Caki2 (cell line): ENCODE measurements around the gene GNB2. TPM values are rescaled to one million over a fixed set of nuclear protein-coding genes. Genes with fewer than 3 reads are reported as not detected.
"Not testable (repeated sequence)": the region's sequence is repeated elsewhere in the genome, so short reads cannot be mapped to it uniquely, and the experiment has no call there.

Experiments
- DNase-seq: peaks from one replicate; pipeline ENCODE4 v3.0.0-alpha.2; 2015; ENCODE audit warnings: low read depth
- in situ Hi-C: cut with HindIII; loops from 2 replicates; pipeline ENCODE4 v1.10.0; 2016; ENCODE audit warnings: low sequenced_read_pairs, low pct_unique_long_range_greater_than_20kb, mixed read lengths
- total RNA-seq: library from RNA; depleted of rRNA; stranded (reverse); fragments of >200 nt; shearing (Covaris generic); gene quantifications from 2 replicates; pipeline ENCODE4 v1.2.3, GENCODE V29; 2014; ENCODE audit warnings: low replicate concordance

The GNB2 gene
- total RNA-seq, 1 experiment from 2014 or later = 179 TPM

DNA sequence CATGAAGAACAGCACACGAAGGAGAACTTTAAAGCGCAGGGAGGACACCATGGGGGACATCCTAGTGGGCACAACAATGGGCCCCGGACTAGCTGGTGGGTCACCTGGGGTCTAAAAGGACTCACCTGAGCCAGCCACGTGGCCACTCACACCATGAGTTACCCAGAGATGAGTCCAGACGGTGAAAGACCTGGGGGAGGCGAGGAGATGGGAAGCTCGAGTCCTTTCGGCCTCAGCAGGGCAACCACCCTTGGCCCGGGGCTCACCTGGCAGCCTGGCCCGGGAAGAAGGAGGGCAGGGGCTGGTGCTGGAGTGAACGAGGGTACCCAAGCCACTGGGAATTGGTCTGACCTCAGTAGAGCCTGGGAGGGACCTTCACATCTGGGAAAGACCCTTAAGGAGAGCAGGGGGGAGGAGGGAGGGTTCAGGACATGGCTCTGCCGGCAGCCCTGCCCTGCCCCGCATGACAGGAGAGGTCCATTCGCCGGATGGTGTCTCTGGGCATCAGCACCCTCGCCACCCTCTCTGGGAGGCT, 14.9 kb downstream of the GNB2 start:
- DNase-seq = no peak
- in situ Hi-C loops = no loop called here

DNA sequence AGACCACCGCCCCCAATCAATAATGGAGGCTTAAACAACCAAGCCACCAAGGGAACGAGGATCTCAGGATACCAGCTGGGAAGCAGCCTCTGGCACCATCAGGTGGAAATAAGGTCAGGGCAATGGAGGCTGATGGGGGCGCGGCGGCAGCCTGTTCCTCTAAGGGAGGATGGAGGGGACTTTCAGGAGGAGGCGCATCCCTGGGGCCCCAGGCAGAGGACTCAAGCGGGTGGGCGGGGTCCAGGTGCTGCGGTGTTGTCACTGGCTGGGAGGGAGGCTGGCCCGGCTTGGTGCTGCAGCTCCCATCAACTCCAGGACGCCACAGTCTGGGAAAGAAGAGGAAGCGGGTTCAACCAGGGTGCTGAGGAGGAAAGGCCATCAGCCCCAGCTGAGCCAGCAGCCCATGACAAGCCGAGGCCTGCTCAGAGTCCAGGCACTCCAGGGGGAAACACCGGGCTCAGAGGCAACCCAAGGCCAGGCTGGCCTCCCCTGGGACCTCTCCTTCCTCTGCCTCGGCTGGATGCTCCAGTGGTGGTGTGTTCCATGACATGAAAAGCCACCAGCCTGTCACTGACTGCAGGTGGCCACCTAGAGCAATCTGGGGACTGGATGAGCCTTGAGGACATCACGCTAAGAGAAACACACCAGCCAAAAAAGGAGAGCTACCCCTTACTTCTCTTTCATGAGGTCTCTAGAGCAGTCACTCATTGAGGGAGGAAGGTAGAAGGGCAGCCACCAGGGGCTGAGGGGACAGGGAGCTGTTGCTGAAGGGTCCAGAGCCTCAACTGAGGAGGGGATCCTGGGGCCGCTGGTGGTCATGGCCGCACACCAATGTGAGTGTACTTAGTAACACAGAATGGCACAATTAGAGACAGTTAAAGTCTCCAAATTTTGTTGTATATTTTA, 15.9 kb downstream of the GNB2 start:
- in situ Hi-C loops = no loop called here
- no peak for DNase-seq

DNA sequence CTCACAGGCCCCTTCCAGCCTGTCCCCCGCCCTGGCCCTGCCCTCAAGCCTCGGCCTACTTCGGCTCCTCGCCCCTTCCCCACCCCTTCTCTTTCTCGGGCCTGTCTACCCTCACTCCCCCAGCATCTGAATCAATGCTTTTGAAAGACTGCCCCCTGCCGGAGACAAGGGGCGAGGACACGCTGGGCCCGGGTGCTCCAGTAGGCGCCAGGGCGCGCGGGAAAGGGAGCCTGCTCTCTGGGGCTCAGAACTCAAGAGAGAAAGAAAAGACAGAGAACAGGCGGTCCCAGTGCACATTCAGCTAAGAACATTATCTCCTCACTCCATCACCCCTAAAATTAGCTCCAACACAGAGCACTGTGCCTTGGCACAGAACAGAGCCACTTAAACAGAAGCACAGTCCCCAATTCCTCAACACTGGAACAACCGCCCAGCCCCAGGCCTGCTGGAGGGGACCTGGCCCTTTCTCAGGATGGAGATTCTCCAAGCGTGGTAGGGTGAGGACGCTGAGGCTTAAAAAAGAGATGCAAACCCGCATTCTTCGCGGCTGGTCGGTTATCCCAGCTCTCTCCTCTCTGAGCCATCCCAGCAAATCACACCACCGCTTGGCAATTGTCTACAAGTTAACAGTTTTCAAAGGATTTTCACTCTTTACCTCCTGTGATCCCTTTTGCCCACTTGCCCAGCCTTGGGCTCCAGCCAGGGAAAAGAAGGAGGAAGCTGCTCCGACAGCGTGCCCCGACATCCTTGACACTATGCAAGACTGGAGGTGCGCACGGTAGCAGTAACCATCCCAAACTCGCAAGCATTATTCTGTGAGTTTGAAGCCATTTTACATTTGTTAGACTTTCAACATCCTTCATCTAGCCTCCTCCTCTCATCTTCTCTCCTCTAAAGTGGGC, 18.4 kb downstream of the GNB2 start:
- DNase-seq = peak; percentile 57
- in situ Hi-C loops = no loop called here

DNA sequence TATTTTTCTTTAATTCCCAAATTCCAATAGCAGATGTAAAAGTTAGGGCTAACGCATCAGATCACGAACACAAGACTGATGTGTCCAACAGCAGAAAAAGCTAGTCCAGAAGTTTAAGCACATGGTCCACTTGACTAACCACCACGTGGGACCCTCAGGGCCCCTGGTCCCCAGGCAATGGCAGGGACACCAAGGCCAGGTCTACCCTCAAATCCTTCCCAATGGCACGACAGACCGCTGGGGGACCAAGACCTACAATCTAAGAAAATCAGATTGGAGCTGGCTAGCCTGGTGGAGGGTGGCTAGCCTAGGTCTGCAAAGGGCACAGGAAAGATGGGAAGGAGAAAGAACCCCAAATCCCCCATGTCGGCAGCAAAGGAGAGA, 19.0 kb downstream of the GNB2 start:
- in situ Hi-C loops = no loop called here

DNA sequence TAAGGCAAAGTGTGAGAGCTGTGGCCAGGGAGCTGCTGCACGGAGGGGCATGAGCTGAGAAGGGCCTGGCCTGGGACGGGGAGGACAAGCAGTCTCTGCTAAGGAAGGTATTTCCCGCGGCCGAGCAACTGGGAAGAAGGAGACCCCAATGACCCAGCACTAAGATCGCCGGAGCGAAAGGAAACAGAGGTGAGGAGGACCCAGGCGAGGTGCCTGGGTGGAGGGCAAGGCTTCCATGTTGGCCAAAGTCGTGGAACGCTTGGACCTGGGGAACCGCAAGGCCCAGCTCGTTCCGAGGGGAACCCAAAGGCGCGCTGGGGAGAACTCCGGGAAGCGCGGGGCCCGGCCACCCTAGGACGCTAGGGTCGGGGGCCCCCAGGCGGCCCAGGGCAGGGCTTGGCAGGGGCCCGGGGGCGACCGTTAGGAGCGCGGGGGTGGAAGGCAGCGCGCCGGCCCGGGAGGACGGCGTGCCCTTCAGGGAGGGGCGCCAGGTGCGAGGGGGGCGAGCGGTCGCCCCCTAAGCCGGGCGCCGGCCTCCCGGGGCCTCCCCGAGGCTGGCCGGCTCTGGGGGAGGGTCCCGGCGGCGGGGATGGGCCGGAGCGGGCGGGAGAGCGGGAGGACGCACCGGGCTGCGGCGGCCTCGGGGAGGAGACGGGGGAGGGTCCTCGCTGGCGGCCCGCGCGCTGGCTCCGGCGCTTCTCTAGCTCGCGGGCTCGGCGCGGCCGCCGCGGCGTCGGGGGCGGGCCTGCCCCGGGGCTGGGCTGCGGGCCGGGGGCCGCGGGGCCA, 20.0 kb downstream of the GNB2 start:
- in situ Hi-C loops = no loop called here
- no peak for DNase-seq

More for the DNA sequence above, 19.0 kb downstream of the GNB2 start:
- DNase-seq = no peak

DNA sequence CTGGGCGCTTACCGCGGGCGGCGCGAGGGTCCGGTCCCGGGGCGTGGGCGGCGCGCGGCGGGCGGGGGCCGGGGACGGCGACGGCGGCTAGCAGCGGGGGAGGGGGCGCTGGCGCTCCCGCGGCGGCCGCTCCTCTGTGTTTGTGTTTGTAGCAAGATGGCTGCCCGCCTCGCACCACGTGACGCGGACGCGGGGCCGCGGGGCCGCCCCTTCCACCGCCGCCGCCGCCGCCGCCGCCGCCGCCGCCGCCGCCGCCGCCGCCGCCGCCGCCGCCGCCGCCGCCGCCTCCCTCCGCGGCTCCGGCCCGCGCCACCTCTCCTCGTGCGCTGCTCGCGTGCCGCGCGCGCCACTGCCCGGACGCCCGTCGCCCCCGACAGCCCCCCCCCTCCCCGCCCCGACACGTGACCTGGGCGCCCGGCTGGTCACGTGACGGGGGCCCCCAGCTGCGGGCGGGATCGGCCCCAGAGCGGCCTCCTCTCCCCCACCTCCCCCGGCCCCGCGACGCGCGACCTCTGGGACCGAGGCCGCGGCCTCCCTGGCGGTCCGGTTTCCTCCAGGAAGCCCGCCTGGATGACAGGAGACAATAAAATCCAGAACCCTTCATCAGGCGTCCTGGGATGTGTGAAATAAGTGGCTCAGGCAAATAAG, 20.7 kb downstream of the GNB2 start, which contains the start of gene GIGYF1:
Gene GIGYF1, minus strand, starts transcription at position 153 of the 648 bp plus-strand sequence. CDS start 6,012 bp downstream, outside the sequence.
- no peak for DNase-seq
- in situ Hi-C loops = no loop called here

DNA sequence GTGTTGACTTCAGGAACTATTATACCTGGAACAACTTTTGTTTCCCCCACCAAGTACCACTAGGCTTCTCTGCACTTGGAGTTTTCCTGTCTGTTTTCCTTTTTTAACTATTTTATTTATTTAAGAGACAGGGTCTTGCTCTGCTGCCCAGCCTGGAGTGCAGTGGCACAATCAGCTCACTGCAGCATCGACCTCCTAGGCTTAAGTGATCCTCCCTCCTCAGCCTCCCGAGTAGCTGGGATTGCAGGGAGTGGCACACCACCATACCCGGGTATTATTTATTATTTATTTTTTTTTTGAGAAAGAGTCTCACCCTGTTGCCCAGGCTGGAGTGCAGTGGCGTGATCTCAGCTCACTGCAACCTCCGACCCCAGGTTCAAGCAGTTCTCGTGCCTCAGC, 22.6 kb downstream of the GNB2 start:
- in situ Hi-C loops = no loop called here
- no peak for DNase-seq

DNA sequence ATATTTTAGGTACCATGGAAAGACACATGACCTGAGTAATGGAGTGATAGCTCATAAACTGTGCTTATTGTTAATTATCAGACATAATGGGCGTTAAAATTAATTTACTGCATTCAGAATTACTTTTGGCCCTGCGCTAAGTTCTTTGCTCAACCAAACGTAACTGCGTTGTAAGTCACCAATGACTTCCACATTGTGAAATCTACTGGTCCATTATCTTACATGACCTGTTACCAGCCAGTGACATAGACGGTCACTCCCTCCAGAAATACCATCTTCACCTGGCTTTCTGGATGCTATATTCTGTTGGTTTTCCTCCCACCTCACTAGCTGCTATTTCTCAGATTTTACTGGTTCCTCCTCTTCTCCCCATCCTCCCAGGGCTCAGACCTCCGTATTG, 25.5 kb downstream of the GNB2 start:
- in situ Hi-C loops = no loop called here
- no peak for DNase-seq

DNA sequence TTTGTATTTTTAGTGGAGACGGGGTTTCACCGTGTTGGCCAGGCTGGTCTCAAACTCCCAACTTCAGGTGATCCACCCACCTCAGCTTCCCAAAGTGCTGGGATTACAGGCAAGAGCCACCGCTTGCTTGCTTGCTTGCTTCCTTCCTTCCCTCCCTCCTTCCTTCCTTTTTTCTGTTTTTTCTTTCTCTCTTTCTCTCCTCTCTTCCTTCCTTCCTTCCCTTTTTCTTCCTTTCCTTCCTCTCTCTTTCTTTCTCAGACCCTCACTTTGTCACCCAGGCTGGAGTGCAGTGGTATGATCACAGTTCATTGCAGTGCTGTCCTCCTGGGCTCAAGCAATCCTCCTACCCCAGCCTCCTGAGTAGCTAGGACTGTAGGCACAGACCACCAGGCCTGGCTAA, 27.5 kb downstream of the GNB2 start:
- in situ Hi-C loops, DNase-seq: not testable (repeated sequence)

DNA sequence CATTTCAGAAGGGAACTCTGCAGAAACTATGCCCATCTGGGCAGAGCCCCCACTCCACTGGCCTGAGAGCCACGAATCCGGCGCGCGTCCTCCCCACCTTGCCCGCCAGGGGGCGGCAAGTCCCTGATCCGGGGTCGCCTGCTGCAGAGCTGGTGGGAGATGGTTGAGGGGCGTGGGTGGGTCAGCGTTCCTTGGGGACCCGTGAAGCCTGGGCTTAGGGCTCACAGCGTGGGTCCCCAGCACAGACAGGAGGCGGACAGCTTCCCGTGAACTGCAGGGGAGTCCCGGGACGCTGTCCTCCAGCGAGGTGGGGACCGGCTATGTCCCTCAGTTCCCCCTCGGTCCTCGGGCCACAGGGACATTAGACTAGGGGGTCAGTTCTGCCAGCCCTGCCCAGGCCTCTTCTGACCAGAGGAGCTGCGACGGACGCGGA, 31.8 kb downstream of the GNB2 start:
- DNase-seq = no peak
- in situ Hi-C loops = no loop called here

DNA sequence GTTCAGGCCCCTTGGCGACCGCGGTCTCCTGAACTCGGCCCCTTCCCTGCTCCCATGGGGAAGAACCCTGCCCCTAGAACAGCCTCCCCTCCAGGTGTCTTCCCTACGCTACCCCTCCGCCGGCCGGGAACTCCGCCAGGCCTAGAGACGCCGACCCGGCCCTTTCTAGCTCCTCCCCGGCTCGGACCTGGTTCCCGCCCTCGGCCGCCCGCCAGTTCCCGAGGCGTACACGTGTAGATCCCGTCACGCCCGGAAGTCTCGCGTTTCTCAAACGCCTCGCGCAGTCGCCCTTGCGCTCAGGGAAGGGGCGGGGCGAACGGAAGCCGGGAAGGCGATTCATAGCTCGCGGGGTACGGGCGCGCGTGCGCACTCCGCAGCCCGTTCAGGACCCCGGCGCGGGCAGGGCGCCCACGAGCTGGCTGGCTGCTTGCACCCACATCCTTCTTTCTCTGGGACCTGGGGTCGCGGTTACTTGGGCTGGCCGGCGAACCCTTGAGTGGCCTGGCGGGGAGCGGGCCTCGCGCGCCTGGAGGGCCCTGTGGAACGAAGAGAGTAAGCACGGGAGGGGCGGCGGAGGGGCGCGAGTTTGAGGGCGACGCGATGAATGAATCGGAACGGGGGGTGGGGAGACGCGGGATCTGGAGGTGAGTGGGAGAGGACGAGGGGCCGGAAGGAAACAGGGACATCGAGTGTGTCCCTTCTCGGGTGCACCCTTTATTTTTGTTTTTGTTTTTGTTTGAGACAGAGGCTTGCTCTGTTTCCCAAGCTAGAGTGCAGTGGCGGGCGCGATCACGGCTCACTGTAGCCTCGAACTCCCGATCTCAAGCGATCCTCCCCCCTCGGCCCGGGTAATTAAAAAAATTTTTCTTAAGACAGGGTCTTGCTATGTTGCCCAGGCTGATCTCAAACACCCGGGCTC, 32.5 kb downstream of the GNB2 start, which contains the start of gene POP7:
Gene POP7, plus strand, starts transcription at position 369 of the 919 bp plus-strand sequence. CDS start 710 bp downstream, outside the sequence.
- in situ Hi-C loops = no loop called here
- DNase-seq = peak; percentile 95

DNA sequence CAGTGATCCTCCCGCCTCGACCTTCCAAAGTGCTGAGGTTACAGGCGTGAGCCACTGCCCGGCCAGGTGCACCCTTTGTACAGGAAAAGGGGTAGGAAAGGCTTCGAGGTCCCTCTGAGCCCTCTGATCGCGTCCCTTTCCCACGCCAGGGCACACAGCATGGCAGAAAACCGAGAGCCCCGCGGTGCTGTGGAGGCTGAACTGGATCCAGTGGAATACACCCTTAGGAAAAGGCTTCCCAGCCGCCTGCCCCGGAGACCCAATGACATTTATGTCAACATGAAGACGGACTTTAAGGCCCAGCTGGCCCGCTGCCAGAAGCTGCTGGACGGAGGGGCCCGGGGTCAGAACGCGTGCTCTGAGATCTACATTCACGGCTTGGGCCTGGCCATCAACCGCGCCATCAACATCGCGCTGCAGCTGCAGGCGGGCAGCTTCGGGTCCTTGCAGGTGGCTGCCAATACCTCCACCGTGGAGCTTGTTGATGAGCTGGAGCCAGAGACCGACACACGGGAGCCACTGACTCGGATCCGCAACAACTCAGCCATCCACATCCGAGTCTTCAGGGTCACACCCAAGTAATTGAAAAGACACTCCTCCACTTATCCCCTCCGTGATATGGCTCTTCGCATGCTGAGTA, 33.3 kb downstream of the GNB2 start:
- no peak for DNase-seq
- in situ Hi-C loops = no loop called here

DNA sequence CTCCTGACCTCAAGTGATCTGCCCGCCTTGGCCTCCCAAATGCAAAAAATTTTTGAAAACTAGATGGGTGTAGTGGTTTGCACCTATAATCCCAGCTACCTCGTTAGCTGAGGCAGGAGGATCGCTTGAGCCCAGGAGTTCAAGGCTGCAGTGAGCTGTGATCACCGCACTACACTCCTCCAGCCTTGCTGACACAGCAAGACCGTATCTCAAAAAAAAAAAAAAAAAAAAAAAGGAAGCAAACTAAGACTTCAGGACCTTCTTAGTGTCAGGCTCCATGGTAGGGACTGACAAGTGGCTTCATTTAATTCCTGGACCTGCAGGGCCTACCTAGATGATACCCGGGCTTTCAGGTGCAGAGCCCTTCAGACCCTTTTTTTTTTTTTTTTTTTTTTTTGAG, 34.9 kb downstream of the GNB2 start:
- in situ Hi-C loops = no loop called here
- DNase-seq = no peak

DNA sequence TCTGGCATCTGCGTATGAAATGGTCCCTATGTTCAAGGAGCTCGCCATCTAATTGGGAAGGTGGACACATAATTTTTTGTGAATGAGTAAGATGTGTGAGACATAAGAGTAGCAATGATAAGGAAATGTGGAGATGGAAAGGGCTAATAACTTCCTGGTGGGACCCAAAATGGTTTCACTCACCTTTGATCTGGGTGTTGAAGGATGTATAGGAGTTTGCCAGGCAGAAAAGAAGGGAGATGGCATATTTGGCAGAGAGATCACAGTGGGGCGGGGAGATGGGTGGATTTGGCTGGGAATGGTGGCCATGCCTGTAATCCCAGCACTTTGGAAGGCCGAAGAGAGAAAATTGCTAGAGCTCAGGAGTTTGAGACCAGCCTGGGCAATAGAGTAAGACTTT, 36.9 kb downstream of the GNB2 start:
- in situ Hi-C loops = no loop called here
- DNase-seq = no peak

DNA sequence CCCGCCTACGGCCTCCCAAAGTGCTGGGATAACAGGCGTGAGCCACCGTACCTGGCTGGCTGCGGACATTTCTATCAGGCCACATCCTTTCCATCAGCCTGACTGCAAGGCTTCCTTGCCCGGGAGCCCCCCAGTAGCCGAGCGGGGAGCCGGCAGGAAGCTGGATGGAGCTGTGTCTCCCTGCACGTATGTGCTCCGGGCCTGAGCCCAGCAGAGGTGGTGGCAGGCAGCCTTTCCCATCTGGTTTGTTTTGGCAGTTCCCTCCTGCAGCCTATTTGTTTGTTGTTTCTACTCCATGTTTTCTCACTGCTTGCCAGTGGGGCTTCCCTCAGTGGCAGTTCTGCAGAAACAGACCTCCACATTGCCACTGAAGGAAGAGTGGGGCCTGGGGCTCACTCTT, 37.8 kb downstream of the GNB2 start:
- no peak for DNase-seq
- in situ Hi-C loops = no loop called here

DNA sequence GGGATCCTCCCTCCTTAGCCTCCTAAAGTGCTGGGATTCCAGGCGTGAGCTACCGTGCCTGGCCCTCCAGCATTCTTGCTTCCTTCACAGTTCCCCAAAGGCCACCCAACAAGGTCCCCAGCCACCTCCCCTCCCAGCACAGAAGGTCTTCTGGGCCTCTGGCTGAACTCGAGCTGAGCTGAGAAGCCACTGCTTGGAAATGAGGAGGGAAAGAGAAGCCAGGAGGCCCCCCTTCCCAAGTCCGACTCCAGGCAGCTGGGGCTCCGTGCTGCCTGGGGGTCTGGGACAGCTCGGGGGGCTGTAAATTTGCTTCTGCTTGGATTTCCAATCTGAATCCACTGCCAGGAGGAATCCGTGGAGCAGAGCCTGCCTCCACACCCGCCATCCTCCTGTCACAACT, 41.2 kb downstream of the GNB2 start:
- DNase-seq = no peak
- in situ Hi-C loops = no loop called here
